ENCODE measurements around the gene ARSI. TPM values are rescaled to one million over a fixed set of nuclear protein-coding genes. Genes with fewer than 3 reads are reported as not detected.

Gene ARSI
- total RNA-seq, 2 donors from 2014 or later: 0.26 TPM; not detected in 1

DNA sequence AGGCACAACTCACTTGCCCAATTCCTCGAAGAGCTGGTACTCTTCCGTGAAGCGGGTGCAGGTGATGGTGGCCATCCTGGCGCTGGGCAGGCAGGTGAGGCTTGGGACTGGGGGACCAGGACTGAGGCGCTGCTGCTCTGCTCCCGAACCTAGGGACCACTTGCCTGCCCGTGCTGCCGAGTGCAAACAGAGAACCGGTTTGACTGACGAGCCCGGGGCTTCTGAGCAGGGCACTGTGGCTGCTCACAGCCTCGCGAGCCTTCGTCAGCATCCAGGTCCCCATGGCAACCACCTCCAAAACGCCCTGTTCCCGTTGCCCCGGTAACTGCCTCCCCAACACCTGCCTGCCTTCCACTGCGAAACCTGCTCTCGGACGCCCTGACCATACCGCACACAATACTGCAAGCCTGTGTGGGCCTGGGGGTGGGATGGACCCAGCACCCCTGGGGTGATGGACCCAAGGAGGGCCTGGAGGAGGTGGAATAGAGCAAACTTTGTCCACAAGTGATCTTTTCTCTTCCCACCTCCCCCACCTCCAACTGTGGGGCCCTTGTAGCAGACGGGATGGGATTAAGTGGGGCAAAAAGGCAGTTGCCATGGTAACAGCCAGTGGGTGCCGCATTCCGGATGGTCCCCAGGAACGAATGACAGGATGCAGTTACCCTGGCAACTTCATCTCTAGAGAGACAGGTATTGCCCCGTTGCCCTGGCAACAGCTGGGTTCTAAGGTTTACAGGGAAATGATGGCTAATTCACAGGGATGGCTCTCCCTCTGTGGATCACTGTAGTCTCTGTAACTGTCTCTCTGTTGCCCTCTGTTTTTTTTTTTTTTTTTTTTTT, 12.9 kb downstream of the ARSI start, which contains the start of gene CAMK2A:
TSS of gene CAMK2A (minus strand) at position 223 of the 840 bp plus-strand sequence. CDS start at position 75, 148 bp downstream.
- ATAC-seq (no peak), DNase-seq (no peak)
- WGBS, 2 donors: 29 to 42% methylated on average over 19 to 24 of the region's 26 CpGs
- TF ChIP-seq, protein P1, sequence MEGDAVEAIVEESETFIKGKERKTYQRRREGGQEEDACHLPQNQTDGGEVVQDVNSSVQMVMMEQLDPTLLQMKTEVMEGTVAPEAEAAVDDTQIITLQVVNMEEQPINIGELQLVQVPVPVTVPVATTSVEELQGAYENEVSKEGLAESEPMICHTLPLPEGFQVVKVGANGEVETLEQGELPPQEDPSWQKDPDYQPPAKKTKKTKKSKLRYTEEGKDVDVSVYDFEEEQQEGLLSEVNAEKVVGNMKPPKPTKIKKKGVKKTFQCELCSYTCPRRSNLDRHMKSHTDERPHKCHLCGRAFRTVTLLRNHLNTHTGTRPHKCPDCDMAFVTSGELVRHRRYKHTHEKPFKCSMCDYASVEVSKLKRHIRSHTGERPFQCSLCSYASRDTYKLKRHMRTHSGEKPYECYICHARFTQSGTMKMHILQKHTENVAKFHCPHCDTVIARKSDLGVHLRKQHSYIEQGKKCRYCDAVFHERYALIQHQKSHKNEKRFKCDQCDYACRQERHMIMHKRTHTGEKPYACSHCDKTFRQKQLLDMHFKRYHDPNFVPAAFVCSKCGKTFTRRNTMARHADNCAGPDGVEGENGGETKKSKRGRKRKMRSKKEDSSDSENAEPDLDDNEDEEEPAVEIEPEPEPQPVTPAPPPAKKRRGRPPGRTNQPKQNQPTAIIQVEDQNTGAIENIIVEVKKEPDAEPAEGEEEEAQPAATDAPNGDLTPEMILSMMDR (IDR thresholded peaks at IDR 0.05): no peak
- Histone ChIP-seq H3K4me1 (no peaks in the 10 kb centered on the region), H3K4me3 (no peak within 1 kb of the TSS), H3K36me3 (replicated peaks in 1 of 2; ENCODE audit: insufficient read depth in 1 of 2, low read depth in 2 of 2) (no peaks in the 10 kb centered on the region), H3K27ac (no peak within 1 kb of the TSS), H3K27me3 (no peaks in the 10 kb centered on the region), H3K9me3 (no peaks in the 10 kb centered on the region)
- intact Hi-C loops (cut with DNase I): no loop called here

DNA sequence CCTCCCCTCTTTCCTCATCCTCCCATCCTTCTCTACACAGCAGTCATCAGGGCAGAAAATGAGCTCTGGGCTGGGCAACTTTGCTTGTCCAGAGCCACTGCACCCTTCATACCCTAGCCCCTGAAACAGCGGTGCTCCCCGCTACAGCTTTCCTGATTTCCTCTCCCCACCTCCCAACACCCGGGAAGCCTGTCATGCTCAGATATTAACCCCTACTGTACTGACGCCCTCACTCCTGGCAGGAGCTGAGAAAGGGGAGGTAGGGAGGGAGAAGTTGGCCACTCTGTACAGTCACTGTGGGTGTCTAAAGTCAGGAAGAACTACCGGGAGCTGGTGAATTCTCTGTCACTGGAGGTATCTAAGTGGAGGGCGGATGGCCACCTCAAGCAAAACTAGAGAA, 13.9 kb downstream of the ARSI start:
- Histone ChIP-seq H3K27ac (no peak overlapping the region), H3K36me3 (replicated peaks in 1 of 2; ENCODE audit: insufficient read depth in 1 of 2, low read depth in 2 of 2) (no peaks in the 10 kb centered on the region), H3K4me1 (no peaks in the 10 kb centered on the region), H3K9me3 (no peaks in the 10 kb centered on the region), H3K27me3 (no peaks in the 10 kb centered on the region), H3K4me3 (no peak overlapping the region)
- WGBS, 2 donors: 35 to 48% methylated on average over 6 of the region's 6 CpGs
- TF ChIP-seq, protein P1 (IDR thresholded peaks at IDR 0.05): no peak
- TF ChIP-seq POLR2A (IDR thresholded peaks at IDR 0.05): no peak
- no peak for DNase-seq
- intact Hi-C loops (cut with DNase I): no loop called here
- ATAC-seq: no peak

DNA sequence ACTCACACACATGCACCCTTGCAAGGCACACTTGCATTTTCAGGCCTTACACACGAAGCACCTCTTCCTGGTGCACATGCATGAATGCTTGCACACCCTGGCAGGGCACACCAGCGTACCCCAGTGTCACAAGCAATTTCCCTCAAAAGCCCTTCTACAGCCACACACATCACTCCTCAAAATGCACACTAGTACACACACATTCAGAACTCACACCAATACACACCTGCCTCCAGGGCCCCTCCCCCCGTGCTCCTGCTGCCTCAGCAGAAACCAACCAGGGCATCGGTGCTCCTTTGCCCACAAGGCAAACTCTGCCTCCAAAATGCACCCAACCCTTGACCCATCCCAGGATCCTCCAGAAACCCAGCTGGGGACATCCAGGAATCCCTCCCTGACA, 14.3 kb downstream of the ARSI start:
- no peak overlapping the region for H3K4me3 ChIP-seq
- ATAC-seq: no peak
- 78 to 81% methylated on average over 4 of the region's 4 CpGs for WGBS, 2 donors
- TF ChIP-seq, protein P1 (IDR thresholded peaks at IDR 0.05): no peak
- TF ChIP-seq POLR2A (IDR thresholded peaks at IDR 0.05): no peak
- H3K4me1 ChIP-seq: no peaks in the 10 kb centered on the region
- DNase-seq: no peak
- no peaks in the 10 kb centered on the region for H3K36me3 ChIP-seq (replicated peaks in 1 of 2; ENCODE audit: insufficient read depth in 1 of 2, low read depth in 2 of 2)
- H3K27ac ChIP-seq: no peak overlapping the region
- no peaks in the 10 kb centered on the region for H3K27me3 ChIP-seq
- intact Hi-C loops (cut with DNase I): no loop called here
- H3K9me3 ChIP-seq: no peaks in the 10 kb centered on the region

- Histone ChIP-seq H3K27ac (no peak overlapping the region), H3K4me3 (no peak overlapping the region), H3K4me1 (no peaks in the 10 kb centered on the region), H3K27me3 (no peaks in the 10 kb centered on the region), H3K36me3 (replicated peaks in 1 of 2; ENCODE audit: insufficient read depth in 1 of 2, low read depth in 2 of 2) (no peaks in the 10 kb centered on the region), H3K9me3 (no peaks in the 10 kb centered on the region)
- peak; percentile 40 for ATAC-seq
- intact Hi-C loops (cut with DNase I): no loop called here
- TF ChIP-seq, protein P1 (IDR thresholded peaks at IDR 0.05): peak in 3 of 7 experiments; percentile 12 to 37 (median 17)
- TF ChIP-seq POLR2A (IDR thresholded peaks at IDR 0.05): no peak
- DNase-seq: peak in 1 of 4 donors; percentile 33
- WGBS, 2 donors: 40 to 56% methylated on average over 1 to 5 of the region's 5 CpGs
Observed at GRCh38 chr5:150286820-150287219, 15.9 kb downstream of the ARSI start.

- H3K27me3 ChIP-seq: no peaks in the 10 kb centered on the region
- H3K36me3 ChIP-seq (replicated peaks in 1 of 2; ENCODE audit: insufficient read depth in 1 of 2, low read depth in 2 of 2): no peaks in the 10 kb centered on the region
- intact Hi-C loops (cut with DNase I): no loop called here
- no peaks in the 10 kb centered on the region for H3K4me1 ChIP-seq
- TF ChIP-seq POLR2A (IDR thresholded peaks at IDR 0.05): no peak
- TF ChIP-seq, protein P1 (IDR thresholded peaks at IDR 0.05): no peak
- 86 to 90% methylated on average over 6 to 7 of the region's 7 CpGs for WGBS, 2 donors
- no peak overlapping the region for H3K27ac ChIP-seq
- ATAC-seq: no peak
- H3K4me3 ChIP-seq: no peak overlapping the region
- H3K9me3 ChIP-seq: no peaks in the 10 kb centered on the region
- no peak for DNase-seq
Observed at GRCh38 chr5:150285114-150285513, 17.6 kb downstream of the ARSI start.
